ENCODE measurements around the gene HDAC4. TPM values are rescaled to one million over a fixed set of nuclear protein-coding genes. Genes with fewer than 3 reads are reported as not detected.

The HDAC4 gene
- total RNA-seq, 1 experiment from 2014 or later: 32.0 TPM

GRCh38 chr2:239116456-239117246 lies 284.2 kb downstream of the HDAC4 start:
- H3K79me1 ChIP-seq (ENCODE audit: insufficient read depth, low read depth, low read length, poor library complexity, severe bottlenecking): no peaks in the 10 kb centered on the region
- H2BK5ac ChIP-seq (ENCODE audit: insufficient read length, low read length): no peak overlapping the region
- H4K91ac ChIP-seq (ENCODE audit: insufficient read length, low read depth, low read length): no peak overlapping the region
- H3K27ac Mint-ChIP-seq: peak overlapping the region in 2 of 3 experiments; percentile 32 to 66; a peak in 3 of 7 replicates
- no peak overlapping the region for H2BK15ac ChIP-seq (ENCODE audit: low read depth, low read length)
- no CpG with 5 or more reads among the region's 25 CpGs for WGBS (ENCODE audit: extremely low coverage, insufficient read length, low lambda C conversion rate)
- H3K9me3 Mint-ChIP-seq: no peaks in the 10 kb centered on the region; a peak in 1 of 5 replicates
- H3K27me3 ChIP-seq (ENCODE audit: insufficient read depth, low read length): no peaks in the 10 kb centered on the region
- H3K56ac ChIP-seq (ENCODE audit: insufficient read length, low read depth, low read length): no peak overlapping the region
- H2BK12ac ChIP-seq (ENCODE audit: insufficient read length, low read depth, low read length): no peak overlapping the region
- no peaks in the 10 kb centered on the region; a peak in 1 of 7 replicates for H3K36me3 Mint-ChIP-seq (ENCODE audit: insufficient read depth in 1 of 3, low read depth in 3 of 3)
- no peak overlapping the region for H3K18ac ChIP-seq (ENCODE audit: insufficient read length, low read depth, low read length)
- H3K4ac ChIP-seq (ENCODE audit: low read depth, low read length): no peak overlapping the region
- no peaks in the 10 kb centered on the region for H3K23me2 ChIP-seq (ENCODE audit: insufficient read length, low read depth, low read length, poor library complexity, severe bottlenecking)
- no peak overlapping the region for H2AFZ ChIP-seq (ENCODE audit: low read length)
- no peak overlapping the region for H3K4me3 Mint-ChIP-seq
- no peak overlapping the region for H3K4me2 ChIP-seq (ENCODE audit: insufficient read depth, insufficient read length, low read length)
- H3K79me2 ChIP-seq (ENCODE audit: insufficient read depth, low read length): no peaks in the 10 kb centered on the region
- no peak overlapping the region for H3K9ac ChIP-seq (ENCODE audit: extremely low read depth, insufficient read length, low read length)
- H3K9me3 ChIP-seq (ENCODE audit: control insufficient read depth, low read depth, low read length): no peaks in the 10 kb centered on the region
- no peaks in the 10 kb centered on the region for H3K4me1 Mint-ChIP-seq
- no peak overlapping the region for H4K8ac ChIP-seq (replicated peaks; ENCODE audit: insufficient read length, low read depth, low read length)
- H2BK120ac ChIP-seq (ENCODE audit: low read depth, low read length, poor library complexity, severe bottlenecking): no peak overlapping the region
- H3K23ac ChIP-seq (ENCODE audit: insufficient read length, low read depth, low read length): no peak overlapping the region
- no peak for DNase-seq
- no peaks in the 10 kb centered on the region for H3K4me1 ChIP-seq (ENCODE audit: insufficient read depth, low read length)
- TF ChIP-seq CTCF (conservative IDR thresholded peaks at IDR 0.05): no peak
- H3T11ph ChIP-seq (ENCODE audit: low read length): no peak overlapping the region
- no peak overlapping the region for H3K27ac ChIP-seq (ENCODE audit: insufficient read length, low read depth, low read length)
- no peaks in the 10 kb centered on the region for H3K27me3 Mint-ChIP-seq (ENCODE audit: low read depth)
- H4K20me1 ChIP-seq (ENCODE audit: control insufficient read depth, insufficient read depth, insufficient read length): no peaks in the 10 kb centered on the region
- no peak overlapping the region for H2BK20ac ChIP-seq (ENCODE audit: low read depth, low read length, poor library complexity, severe bottlenecking)
- H2AK5ac ChIP-seq (ENCODE audit: insufficient read length, low read length): no peak overlapping the region
- H3K14ac ChIP-seq (ENCODE audit: insufficient read depth, low read length): no peak overlapping the region
- no peak overlapping the region for H4K5ac ChIP-seq (ENCODE audit: insufficient read length, low read depth, low read length)
